SU-DHL-6 (cell line): ENCODE measurements around the gene PDE8B.

Experiments
- CTCF ChIP-seq: fragments of 200-600 bp; sonication (generic); IDR thresholded peaks from one replicate; pipeline ENCODE4 v1.5.1; 2017; ENCODE audit warnings: antibody characterized with exemption, mild to moderate bottlenecking, low read length, moderate library complexity; ENCODE audit not compliant: insufficient read depth, poor library complexity, severe bottlenecking
- EZH2phosphoT487 ChIP-seq: fragments of 200-600 bp; sonication (generic), shearing (Covaris generic); conservative IDR thresholded peaks from 2 replicates; pipeline ENCODE4 v1.6.1; 2018; ENCODE audit warnings: mild to moderate bottlenecking, antibody characterized with exemption, low read length, moderate library complexity, mixed read lengths

- no peak for TF ChIP-seq CTCF
- TF ChIP-seq EZH2phosphoT487: no peak
Observed at GRCh38 chr5:77347435-77348098, 137.1 kb downstream of the PDE8B start.
